GM19455 (cell line): ENCODE measurements around the gene MEIG1.
"Not testable (repeated sequence)": the region's sequence is repeated elsewhere in the genome, so short reads cannot be mapped to it uniquely, and the experiment has no call there.

Experiments used
- ATAC-seq: cut with Tn5 transposase; IDR thresholded peaks from one replicate; pipeline ENCODE4 v1.9.1; 2021; ENCODE audit not compliant: unreplicated experiment

Gene MEIG1, protein sequence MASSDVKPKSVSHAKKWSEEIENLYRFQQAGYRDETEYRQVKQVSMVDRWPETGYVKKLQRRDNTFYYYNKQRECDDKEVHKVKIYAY

DNA sequence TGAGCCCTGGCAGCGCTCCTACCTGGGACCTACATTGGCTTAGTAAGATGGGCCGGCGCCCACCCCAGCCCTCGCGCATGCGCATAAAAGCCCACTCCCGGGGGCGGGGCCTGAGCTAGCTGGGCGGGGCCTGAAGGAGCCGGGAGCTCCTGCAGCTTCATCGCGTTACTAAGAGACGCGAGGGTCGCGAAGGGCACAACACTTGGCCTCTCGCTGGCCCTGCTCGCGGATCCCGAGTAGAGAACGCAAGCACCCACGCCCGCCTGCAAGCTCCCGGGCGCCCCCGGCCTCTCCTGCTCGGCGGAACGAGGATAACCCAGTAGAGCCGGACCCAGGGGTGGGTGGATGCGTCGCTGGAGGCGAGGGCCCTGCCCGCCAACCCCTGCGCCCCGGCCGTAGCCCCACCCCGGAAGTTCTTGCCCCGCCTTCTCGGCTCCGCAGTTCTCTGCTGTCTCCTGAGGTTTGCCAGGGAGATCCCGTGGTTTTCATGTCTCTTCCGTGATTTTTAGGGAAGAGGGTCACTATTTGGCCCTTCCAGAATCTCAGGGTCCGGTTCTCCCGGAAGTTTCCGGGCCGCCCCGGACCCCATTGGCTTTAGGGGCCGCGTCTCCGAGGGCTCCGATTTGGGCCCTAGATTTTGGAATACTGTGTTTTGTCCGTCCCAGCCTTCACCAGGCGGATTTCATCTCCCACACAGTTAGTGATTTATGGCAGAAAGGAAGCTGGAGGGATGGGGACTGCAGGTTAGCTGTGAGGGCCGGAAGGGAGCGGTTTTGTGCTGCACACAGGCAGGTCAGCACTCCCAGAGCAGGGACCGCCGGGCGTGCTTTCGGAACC lies at the start of gene MEIG1:
TSS of gene MEIG1 (plus strand) at position 168 of the 837 bp plus-strand sequence. CDS start 7,081 bp downstream, outside the sequence.
- peak; percentile 83 for ATAC-seq

DNA sequence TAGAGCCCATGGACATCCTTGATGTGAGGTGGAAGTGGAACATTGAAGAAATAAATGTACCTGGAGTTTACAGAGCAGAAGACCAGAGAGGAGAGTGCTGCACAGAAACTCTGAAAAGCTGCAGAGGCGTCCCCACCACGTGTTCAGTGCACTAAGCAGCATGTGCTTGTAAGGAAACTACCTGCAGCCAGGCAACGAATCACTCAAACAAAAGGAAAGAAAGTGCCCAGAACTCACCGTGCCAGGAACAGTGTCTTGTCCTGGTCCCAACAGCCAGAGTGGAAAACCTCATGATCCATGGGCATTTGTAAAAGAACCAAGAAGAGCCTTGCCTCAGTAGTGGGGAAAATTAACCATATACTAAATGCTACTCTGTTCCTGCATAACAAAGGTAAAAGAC lies 48.2 kb upstream of the MEIG1 start:
- no peak for ATAC-seq

DNA sequence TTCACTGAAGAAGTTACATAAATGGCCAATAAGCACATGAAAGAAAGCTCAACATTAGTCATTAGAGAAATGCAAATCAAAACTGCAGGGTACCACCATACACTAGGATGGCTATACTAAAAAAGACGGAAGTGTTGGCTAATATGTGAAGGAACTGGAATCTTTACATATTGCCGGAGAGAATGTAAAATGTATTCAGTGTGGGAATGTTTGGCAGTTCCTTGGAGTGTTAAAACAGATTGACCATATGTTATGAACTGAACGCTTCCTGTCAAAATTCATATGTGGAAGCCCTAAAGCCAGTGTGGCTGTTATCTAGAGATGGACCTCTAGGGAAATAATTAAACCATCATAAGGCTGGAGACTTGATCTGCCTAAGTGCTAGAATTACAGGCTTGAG lies 47.4 kb upstream of the MEIG1 start:
- ATAC-seq = no peak

DNA sequence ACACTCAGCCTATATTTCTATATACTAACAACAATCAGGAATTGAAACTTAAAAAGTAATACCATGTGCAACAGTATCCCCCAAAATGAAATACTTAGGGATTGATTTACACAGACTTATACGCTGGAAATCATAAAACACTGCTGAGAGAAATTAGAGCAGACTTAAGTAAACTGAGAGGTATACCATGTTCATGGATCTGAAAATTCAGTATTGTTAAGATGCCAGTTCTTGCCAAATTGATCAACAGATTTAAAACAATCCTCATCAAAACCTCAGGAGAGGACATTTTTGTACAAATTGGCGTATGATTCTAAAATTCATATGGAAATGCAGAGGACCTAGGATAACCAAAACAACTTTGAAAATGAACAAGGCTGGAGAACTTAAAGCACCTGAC lies 42.6 kb upstream of the MEIG1 start:
- no peak for ATAC-seq

DNA sequence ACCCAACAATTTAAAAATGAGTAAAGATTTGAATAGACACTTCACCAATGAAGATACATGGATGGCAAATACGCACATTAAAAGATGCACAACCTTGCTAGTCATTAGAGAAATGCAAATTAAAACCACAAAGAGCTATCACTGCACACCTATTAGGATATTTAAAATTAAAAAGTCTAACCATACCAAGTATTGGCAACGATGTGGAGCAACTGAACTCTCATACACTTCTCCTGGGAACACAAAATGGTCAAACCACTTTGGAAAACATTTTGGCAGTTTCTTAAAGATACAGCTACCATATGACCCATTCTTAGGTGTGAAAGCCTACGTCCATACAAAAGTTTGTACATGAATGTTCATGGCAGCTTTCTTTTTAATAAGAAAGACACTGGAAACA lies 41.4 kb upstream of the MEIG1 start:
- no peak for ATAC-seq

DNA sequence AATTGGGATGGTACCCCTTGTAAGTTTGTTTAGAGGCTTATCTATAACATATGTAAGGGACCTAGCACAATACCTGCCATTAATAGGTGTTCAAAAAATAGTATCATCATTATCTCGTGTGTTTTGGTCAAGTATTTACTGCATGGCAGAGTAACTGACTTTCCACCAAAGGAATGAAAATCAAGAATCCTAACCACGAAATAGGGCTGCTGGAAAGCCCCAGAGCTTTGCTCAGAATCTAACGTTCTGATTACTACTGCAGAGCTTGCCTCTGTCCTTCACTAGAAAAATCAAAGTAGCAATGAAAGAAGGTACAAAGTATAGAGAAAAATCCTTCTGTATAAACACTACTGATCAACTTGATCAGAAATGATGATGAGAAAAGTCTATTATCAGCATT lies 40.2 kb upstream of the MEIG1 start:
- ATAC-seq = no peak

DNA sequence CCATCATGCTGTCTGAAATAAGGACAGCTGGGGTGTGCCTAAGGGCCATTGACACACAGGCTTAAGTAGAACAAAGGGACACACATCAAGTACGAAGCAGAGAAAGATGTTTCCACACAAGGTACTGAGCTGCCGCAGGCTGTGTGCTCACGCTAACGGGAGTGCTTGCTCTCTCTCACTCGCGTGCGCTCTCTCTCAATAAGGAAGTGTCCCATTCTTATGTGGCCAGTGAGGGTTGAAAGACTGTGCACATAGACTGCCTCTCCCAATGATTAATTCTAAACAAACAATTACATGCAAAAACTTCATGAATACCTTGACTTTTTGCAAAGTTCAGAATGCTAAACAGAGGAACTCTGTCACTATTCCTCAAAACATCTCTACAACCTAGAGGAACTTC lies 35.2 kb upstream of the MEIG1 start:
- no peak for ATAC-seq

DNA sequence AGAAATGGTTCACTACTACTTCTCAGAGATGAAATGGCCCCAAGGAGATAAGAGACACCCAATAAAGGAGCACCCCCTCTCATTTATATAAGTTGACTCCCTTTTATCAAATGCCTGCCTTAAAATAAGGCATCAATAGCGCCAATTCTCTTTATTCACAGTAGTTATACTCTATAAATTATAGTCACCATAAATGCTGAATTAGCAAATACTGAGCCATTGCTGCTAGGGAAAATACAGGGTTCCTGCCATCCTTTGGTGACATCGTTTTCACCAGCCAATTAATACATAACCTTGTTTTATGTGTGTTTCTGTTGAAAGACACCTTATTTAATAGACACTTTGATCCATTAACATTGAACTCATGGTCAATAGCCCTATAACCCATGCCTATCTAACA lies 33.9 kb upstream of the MEIG1 start:
- no peak for ATAC-seq

DNA sequence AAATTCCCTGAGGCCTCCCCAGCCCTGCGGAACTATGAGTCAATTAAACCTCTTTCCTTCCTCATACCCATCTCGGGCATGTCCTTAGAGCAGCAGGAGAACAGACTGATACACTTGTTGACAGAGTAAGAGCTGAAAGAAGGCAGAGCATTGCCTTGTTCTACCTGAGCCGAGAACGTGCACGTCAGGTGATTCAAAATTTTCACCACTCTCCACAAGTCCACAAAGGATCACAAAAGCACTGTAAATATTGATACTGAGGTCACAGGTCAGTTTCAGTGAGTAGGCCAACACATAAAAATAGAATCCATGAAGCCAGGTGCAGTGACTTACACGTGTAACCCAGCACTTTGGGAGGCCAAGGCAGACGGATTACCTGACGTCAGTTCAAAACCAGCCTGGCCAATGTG lies 33.1 kb upstream of the MEIG1 start:
- no peak for ATAC-seq

DNA sequence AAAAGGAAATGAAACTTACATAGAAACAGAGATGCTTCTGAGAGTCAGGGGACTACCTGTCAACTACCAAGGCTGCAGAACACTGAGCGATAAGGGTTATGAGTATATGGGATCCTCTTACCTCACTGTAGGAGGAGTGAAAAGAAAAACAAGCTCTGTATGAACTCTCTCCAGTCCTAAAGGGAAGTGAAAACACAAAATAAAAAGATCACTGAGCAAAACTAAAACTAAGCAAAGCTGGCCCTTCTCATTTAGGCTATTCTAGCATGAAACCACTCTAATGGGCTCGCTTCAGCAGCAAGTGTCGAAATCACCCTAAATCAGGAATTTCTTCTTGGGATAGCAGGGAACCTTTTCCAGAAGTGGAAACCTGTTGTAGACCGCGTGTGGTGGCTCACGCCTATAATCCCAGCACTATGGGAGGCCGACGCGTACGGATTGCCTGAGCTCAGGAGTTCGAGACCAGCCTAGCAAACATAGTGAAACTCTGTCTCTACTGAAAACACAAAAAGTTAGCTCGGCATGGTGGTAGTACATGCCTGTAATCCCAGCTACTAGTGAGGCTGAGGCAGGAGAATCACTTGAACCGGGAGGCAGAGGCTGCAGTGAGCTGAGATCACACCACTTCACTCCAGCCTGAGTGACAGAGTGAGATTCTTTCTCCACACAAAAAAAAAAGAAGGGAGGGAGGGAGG lies 32.3 kb upstream of the MEIG1 start:
- peak; percentile 96 for ATAC-seq

DNA sequence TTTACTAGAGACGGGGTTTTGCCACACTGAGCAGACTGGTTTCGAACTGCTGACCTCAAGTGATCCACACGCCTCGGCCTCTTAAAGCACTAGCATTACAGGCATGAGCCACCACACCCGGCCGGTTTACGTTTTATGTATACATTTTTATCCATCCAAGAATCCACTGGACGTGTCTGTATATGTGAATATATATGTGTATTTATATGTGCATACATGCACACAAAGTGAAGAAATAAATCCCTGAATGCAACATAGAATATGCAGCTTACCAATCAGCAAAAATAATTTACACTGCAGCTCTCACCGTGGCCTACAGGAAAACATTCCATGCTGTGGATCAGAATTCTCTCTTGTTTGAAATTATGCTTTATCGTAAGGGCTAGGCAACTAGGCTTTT lies 28.6 kb upstream of the MEIG1 start:
- ATAC-seq = no peak

DNA sequence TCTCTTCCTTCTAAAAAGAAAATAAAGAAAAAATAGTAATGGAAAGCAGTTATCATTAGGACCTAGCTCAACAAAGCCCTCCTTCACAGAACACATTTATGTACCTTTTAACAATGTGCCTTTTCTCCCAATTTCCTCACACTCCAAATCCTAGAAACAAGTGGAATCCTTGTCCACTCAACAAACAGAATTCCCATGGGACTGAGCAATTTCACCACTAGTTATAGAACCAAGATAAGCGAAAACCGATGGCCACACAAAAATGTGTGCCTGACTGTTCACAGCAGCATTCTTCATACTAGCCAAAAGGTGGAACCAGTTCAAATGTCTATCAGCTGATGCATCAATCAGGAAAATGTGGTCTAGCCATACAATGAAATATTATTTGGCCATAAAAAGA lies 22.6 kb upstream of the MEIG1 start:
- no peak for ATAC-seq

DNA sequence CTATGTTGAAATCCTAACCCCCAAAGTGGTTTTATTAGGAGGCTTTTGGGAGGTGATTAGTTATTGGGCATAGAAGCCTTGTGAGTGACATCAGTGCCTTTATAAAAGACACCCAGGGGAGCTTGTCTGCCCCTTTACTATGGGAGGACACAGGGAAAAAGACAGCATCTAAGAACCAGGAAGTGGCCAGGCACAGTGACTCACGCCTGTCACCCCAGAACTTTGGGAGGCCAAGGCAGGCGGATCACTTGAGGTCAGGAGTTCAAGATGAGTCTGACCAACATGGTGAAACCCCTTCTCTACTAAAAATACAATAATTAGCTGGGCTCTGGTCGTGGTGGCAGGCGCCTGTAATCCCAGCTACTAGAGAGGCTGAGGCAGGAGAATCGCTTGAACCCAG lies 20.2 kb upstream of the MEIG1 start:
- not testable (repeated sequence) for ATAC-seq

DNA sequence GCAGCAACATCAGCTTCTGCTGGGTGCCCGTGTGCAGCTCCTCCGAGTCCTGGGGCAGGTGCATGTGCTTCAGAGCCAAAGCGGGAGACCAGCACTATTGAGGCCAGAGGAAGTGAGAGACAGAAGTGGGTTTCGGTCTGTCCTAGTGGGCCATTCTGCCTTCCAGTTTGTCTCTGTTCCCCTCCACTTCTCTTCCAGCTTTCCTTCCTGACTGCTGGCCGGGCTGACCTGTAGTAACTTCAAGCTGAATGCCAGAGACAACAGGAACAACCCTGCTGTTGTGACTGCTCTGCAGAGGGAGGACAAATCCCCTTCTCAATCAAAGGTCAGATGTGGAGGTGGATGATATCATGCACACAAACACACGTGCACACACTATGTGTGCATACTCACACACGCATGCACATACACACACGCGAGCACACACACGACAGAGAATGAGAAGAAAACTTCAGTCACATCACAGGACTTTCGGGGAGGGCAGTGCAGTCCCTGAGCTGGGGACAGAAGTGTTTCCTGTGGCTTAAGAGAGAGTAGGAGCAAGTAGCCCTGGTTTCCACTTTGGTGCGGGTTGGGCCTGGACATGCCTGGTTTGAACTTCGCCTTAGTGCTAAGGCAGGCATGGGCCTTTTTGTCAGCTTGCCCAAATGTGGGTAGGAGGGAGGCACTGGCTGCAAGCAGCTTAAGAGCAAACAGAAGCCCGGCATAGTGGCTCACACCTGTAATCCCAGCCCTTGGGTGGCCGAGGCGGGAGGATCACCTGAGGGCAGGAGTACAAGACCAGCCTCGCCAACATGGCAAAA lies 16.8 kb upstream of the MEIG1 start:
- peak; percentile 95 for ATAC-seq

DNA sequence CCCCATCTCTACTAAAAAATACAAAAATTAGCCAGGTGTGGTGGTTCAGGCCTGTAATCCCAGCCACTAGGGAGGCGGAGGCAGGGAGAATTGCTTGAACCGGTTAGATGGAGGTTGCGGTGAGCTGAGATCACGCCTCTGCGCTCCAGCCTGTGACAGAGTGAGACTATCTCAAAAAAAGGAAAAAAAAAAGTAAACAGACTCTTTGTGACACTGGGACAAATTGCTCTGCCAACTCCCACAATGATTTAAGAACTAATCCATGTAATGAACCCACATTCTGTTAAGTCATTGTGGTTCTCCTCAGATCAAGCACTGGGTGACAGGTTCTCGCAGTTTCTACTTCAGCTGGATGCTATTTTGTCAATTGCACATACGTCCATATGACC lies 16.2 kb upstream of the MEIG1 start:
- ATAC-seq = not testable (repeated sequence)

DNA sequence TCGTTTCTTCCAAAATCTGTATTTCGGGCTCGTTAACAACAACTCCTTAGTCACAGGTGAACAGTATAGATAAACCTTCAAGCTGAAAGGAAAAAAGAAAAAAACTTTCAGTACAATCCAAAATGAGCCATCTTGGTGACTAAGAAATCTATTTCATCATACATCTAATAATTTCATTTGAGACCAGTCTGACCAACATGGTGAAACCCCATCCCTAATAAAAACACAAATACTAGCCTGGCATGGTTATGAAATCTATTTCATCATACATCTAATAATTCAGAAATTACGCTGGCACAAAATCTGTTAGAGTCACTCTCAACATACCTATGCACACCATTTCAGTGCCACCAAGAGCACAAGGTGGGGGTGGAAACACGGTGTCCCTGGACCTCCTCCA lies 14.1 kb upstream of the MEIG1 start:
- no peak for ATAC-seq

DNA sequence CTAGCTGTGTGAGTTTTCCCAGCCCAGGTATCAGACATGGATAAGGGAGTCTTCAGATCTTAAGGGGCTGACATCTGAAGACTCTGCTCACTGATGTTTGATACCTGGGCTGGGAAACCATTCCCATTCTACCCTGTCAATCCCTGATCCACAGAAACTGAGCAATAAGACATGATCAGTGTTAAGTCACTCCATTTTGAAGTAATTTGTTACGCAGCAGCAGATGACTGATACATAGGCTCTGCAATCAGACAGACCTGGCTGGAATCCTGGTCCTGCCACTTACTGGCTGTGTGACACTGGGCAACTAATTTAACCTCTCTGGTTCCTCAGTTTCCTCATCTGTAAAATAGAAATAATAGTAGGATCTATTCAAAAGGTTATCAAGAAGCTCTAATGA lies 11.9 kb upstream of the MEIG1 start:
- no peak for ATAC-seq

DNA sequence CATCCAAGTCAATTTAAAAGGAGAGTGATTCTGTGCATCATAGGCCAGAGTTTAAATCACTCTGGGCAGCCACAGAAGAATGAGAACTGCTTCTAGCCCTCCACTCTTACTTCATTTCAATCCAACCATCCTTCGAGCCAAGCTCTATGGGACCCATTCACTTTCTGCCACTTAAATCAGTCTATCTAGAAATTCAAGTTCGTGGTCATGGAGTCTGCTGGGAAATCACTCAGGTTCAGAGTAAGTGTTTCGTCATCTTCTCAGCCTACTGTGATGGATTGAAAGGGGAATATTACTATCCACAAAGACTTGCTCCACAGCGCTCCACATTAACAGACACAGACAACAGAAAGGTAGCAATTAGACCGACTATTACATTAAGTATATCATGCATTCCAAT lies 9.9 kb upstream of the MEIG1 start:
- no peak for ATAC-seq

DNA sequence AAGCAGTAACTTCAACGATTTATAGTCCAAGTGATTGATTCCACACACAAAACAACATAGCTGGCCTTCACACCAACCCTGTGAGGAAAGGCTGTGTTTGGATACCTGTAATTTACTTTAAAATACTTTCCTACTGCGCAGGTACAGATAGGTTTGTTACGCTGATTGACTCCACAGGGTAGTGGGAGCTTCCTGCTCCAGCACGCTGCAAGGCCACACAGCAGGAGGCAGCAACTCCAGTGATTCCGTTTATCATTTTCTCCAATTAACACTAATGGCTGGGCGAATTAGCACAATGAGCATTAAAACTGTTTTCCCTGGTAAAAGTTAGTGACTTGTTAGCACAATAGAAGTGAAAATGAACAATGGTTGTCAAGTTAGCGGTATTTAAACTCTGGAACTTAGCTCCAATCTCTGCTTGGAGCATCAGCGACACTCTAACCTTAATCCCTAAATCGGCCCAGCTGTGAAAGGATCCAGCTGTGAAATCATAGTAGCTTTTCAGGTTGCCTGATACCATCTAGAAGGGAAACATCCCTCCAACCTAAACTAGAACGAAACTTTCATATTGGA lies 6.3 kb upstream of the MEIG1 start:
- no peak for ATAC-seq

DNA sequence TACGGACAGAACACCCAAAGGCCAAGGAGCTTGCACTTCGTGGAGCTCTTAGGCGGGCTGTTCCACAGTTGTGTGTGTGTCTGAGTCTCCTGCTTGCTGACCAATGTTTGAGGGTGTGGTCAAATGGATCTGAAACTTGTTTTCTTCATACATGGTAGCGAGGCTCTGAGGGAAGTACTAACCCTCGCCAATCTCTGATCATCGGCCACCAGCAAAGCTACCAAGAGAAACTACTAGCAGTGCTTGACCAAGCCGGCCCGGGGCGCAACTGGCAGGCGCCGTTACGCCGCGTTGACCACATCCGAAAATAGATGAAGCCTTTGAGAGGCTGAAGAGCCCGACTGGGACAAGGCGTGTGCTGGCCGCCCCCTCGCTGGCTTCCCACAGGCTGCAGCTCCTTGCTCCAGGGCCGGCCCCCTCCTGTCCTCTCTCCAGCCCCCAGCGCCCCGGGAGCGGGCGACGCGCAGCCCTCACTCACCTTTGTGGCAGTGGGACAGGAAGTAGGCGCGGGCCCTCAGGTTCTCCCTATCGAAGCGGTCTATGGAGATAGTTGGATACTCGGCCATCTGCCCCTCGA lies 5.7 kb upstream of the MEIG1 start:
- peak; percentile 28 for ATAC-seq
